GDM1 (cell line): ENCODE data around the gene MRPL43.
"Not testable (repeated sequence)": the region's sequence is repeated elsewhere in the genome, so short reads cannot be mapped to it uniquely, and the experiment has no call there.

Experiments
- DNase-seq: peaks from one replicate; lab custom pipeline; 2025; lab: John Stamatoyannopoulos, UW

MRPL43 gene

DNA sequence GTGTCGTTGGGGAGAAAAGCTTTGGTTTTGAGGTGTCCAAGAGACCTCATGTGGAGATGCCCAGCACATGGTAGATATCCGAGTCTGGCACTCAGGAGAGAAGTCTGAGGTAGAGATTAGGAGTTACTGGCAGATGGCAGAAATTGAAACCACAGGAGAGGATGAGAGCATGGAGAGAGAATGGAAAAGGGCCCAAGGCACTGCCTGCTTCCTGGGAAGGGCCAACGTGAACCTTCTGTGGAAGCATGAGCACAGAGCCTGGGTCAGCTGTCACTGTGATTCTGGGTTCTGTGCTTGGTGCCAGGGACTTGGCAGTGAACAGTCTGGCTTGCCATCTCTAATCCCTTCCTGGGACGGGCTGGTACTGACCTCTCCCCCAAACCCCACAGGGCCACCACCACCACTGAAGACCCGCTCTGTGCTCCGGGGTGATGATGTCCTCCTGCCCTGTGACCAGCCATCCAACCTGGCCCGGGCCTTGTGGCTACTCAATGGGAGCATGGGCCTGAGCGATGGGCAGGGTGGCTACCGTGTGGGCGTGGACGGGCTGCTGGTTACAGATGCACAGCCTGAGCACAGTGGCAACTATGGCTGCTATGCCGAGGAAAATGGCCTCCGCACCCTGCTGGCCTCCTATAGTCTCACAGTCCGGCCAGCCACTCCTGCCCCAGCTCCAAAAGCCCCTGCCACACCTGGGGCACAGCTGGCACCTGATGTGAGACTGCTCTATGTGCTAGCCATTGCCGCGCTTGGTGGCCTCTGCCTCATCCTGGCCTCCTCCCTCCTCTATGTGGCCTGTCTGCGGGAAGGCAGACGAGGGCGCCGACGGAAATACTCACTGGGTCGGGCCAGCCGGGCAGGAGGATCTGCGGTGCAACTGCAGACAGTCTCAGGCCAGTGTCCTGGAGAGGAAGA, 4.1 kb downstream of the MRPL43 start:
- no peak for DNase-seq

DNA sequence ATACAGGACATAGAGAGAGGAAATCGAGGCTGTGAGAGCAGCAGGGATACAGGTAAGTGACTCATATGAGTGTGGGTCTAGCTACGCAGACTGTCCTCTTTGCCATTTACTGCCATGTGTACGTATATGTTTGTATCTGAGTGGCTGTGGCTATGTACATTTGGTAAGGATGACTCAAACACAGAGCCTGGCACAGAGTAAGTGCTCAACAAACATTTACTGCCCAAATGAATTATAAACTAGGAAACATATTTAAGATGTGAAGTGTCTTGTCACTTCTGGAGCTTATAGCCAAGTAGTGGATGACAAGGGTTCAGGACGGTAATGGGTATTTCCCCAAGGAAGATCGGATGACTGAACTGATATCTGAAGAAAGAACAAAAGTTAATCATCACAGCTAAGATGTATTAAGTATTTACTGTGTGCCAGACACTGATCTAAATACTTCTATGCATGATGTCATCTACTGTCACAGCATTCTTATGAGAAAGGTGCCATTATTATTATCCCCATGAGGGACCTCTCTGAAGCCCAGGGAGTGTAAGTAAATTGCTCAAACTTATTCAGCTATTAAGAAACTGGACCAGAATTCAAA, 6.0 kb downstream of the MRPL43 start:
- no peak for DNase-seq

DNA sequence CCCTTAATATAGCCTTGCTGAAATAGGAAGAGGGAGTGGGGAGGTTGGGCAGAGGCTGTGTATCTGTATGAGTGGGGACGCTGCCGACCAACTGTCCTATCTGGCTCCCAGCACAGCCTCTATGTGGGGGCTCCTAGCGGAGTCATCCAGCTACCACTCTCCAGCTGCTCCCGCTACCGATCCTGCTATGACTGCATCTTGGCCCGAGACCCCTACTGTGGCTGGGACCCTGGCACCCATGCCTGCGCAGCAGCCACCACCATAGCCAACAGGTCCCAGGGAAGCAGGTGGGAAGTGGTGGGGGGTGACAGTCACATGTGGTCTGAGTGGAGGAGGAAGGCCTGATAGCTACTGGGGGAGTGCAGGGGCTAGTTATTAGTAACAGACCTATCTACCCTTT, 6.6 kb downstream of the MRPL43 start:
- DNase-seq = no peak

DNA sequence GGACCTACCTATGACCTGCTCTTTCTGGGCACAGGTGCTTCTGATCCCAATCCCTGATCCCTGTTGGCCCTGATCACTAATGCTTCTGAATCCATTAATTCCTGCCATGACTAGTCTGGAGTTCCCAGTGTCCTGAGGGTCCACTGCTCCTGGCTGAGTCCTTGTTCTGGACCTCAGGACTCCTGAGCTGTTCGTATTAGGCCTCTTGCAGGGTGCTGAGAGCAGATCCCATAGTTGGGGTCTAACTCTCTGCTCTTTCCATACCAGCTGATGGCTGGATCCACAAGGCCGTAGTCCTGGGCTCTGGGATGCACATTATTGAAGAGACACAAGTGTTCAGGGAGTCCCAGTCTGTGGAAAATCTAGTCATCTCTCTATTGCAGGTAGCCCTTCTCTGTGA, 7.0 kb downstream of the MRPL43 start:
- no peak for DNase-seq

DNA sequence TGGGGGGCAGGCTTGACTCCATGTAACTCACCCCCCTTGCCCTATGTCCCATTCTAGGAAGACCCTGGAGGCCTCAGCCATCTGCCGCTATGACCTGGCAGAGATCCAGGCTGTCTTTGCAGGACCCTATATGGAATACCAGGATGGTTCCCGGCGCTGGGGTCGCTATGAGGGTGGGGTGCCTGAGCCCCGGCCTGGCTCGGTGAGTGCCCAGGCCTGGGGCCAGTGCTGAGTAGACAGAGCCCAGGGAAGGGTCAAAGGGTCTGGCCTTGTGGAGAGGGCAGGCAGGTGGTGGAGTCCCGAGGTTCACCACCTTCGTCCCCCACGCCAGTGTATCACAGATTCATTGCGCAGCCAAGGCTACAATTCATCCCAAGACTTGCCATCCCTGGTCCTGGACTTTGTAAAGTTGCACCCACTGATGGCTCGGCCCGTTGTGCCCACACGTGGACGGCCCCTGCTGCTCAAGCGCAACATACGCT, 7.5 kb downstream of the MRPL43 start:
- no peak for DNase-seq

DNA sequence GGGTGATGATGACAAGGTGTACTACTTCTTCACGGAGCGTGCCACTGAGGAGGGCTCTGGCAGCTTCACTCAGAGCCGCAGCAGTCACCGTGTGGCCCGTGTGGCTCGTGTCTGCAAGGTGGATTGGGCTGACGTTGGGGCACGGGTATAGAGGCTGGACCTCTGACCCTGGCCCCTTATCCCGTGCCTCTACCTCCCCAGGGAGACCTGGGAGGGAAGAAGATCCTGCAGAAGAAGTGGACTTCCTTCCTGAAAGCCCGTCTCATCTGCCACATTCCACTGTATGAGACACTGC, 8.4 kb downstream of the MRPL43 start:
- DNase-seq = no peak

DNA sequence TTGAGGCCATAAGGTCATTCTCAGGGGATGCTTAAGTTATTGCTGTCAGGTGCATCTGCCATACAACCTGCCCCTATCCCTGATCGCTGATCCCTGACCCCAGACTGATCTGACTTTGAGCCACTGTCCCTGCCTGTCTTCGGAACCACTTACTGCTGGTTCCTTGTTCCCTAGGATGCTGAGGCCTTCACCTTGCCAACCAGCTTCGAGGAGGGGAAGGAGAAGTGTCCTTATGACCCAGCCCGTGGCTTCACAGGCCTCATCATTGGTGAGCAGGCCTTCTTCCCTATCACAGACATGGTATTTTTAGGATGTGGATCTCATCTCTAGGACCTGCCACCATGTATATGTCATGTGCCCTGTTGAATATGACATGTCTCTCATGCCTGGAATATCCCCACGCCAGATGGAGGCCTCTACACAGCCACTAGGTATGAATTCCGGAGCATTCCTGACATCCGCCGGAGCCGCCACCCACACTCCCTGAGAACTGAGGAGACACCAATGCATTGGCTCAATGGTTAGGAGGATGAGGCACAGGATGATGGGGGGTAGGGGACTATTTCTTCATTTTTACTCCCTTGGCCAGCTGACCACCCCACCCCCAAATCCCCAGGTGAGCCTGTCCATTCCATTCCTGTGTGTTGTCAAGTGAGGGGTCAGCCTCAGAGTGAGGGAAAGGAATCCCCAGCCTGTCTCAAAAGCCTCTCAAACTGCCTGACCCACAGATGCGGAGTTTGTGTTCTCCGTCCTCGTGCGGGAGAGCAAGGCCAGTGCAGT, 9.0 kb downstream of the MRPL43 start:
- no peak for DNase-seq

DNA sequence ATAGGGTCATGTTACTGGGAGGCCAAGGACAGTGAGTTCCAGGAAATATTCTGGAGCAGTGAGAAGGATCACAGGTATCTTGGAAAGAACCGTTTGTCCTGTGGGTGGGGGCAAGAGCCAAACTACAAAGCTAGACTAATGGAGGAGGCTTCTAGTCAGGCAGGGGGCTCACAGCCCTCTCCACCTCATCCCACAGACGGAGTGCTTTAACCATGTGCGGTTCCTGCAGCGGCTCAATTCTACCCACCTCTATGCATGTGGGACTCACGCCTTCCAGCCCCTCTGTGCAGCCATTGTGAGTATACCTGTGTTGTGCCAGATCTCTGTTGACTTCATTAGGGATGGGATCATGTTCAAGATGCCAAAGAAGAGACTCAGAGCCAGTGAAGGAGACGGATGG, 9.9 kb downstream of the MRPL43 start:
- DNase-seq = no peak

DNA sequence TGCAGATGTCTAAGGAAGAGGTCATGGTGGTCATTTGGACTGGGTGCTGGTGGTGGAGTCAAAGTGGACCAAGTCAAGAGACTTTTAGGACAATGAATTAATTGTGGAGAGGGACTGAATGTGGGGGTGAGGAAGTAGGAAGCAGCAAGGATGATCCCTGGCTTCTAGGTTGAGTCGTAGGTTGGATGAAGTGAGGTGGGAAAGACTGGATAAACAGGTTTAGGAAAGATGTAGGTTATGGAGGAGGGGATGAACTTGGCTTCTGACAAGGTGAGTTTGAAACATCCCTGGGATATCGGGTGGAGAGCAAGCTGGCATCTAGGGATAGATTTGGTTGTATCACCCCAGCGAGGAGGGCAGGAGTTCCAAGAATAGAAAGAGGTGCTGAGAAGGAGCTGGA, 10.4 kb downstream of the MRPL43 start:
- DNase-seq = no peak

DNA sequence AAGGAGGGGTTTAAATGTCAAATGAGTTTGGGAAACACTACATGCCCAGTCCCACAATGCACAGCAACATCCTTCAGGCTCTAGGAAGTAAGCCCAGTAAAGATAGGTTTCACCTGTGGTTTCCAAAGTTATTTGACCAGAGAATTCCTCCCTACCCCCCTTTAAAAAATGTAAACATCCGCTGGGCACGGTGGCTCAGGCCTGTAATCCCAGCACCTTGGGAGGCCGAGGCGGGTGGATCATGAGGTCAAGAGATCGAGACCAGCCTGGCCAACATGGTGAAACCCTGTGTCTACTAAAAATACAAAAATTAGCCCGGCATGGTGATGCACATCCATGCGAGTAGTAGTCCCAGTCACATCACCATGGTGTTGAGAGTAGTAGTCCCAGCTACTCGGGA, 11.9 kb downstream of the MRPL43 start:
- not testable (repeated sequence) for DNase-seq

DNA sequence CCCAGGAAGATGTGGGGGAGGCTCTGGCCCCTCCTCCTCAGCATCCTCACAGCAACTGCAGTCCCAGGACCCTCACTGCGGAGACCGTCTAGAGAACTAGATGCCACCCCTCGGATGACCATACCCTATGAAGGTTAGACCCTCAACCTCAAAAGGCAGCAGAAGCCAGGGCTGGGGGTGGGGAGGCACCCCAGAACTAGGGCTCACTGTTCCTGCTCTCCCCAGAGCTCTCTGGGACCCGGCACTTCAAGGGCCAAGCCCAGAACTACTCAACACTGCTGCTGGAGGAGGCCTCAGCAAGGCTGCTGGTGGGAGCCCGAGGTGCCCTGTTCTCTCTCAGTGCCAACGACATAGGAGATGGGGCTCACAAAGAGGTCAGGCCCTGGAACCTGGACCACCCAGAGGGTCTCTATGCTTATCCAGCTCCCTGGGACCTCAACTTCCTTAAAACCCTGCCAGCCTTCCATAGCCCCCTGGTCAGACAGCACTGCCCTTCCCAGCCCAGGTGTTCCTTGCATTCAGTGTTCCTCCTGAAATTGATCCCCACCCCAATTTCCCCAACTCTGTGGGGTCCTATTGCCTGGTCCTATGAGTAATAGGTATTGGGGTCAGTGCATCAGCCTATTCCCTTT, 14.3 kb downstream of the MRPL43 start:
- no peak for DNase-seq

DNA sequence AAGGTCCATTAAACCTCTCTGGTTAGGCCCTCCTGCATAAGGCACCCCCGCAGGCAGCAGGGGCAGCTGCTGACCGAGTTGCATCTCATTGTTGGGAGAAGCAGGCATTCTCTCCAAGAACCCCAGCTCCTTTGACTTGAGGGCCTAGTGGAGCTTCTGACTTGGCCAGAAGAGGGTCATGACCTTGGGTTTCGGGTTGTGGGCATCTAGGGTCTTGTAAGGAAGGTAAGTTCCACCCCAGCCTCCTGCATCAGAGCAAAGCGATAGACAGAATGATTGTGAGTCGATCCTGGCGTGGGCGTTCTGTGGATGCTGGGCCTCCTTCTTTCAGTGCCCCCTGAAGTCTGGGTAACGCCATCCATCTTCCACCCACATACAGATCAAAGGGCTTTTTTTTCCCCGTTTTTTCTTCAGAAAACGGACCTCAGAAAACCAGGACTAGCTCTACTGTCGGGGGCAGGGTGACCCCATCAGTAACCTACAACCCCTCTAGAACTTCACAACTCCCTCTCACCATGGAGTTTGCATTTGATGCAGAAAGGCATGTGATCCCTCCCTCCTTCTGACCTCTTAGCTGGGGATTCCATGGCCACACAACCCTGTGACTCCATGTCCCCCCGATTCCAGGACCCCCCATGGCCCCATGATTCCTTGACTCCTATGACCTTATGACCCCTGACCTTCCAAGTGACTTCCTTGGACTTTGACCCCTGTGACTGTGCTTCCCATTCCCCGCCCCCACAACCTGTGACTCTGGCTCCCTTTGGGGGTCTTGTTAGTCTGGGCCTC, 15.0 kb downstream of the MRPL43 start:
- no peak for DNase-seq

DNA sequence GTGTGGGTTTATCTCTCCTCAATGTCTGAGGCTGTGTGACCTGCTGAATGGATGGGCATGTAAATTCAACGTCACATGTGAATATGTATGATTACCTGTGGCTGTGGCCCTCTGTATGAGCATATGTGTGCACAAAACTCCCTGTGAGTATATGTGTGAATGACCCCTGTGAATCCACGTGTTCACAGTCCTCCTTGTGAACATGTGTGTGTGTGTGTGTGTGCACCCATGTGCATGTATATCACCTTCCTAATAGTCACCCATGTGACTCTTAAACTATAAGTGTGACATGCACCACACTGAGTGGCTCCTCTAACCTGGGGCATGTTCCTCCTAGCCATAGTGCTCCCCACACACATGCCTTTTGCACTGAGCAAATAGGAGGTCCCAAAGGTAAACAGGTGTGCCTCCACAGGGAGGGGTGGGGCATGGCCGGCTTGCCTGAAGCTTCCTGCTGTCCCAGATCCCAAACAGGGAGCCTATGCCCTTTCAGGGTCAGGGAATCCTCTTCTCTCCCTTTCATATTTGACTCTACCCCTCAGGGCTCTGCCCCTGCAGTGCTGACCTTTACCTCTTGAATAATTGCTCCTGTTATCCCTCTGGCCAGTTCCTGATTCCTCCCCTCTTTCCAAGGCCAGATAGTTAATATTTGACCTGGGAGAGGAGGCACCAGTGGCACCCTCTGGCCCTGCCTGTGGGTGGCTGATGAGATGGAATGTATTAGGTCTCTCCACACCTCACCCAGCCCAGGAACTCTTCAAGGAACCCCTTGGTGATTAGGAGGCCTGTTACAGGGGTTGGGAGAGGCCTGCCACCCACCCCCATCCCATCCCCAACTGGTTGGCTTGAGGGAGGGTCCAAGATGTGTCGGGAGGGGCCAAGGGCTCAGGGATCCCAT, 16.1 kb downstream of the MRPL43 start:
- DNase-seq = no peak

DNA sequence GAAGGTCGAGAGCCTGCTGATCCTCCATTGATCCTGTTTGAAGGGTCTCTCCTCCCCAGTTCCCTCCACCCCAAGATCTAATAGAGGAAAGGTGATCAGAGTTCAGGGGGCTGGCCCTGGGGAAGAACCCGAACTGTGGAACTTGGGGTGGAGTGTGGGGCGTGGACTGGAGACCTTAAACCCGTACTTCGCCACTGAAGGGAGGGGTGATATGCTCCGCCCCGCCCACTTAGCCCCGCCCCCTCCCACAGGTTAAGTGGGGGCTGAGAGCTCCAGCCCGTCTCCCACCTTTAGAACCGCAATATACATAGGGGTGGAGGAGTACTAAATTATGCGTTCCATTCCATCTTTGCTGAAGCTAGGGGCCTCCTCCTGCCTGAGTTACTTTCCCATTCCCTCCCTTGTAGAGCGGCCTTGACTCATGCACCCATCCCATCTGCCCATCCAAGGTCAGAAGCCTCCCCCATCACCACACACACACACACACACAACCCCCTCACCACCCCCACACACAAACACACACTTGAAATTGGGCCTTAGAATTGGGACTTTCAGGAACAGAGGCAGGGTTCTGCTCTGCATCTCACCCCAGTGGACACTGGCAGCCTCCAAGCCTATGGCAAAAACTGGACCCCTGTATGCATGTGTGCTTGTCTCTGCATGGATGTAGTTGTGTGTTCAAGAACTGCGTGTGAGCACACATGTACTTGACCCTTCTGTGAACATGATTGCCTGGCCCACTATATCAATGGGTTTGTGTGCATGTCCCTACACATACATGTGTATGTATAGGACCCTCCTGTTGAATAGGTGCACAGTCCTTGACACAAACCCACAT, 17.0 kb downstream of the MRPL43 start:
- DNase-seq = no peak

DNA sequence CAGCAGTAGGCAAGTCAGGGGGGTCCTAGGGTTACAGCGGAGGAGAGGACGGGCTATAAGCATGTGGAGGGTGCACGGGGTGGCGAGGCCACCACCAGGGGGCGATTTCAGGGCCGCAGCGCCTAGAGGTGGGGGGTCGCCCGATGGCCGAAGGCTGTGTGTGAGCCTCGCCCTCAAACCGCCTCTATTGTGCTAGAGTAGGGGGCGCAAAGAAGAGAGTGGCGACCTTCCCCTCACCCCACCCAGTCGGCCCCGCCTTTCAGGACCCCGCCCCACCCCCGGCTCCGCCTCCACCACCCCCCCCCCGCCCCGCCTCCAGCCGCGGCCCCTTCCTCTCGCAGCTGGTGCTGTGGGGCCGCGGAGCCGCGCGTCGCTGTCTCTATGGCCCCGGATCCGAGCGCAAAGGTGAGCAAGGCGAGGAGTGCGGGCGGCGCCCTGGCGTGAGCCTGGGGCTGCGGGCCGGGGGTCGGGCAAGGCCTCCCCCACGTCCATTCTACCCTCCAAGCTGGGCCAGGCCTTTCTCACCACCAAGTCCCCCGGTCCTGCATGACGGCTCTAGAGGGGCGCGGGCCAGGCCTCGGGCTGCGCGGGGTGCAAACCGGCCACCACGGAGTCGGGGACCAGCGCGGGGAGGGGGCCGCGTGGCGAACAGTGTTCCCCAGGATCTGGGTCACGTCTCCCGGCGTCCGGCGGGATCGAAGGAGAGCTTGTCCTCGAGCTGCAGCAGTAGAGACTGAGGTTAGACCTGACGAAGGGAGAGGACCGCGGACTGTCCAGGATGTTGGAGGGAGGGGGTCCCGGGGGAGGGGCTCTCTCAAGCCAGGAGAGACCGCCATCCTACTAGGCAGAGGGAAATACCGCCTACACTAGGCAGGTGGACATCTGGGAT, 17.9 kb downstream of the MRPL43 start, which contains the start of gene SEMA4G:
SEMA4G (plus strand) TSS at position 318 of the 889 bp plus-strand sequence. CDS start 3,409 bp downstream, outside the sequence.
- no peak for DNase-seq

DNA sequence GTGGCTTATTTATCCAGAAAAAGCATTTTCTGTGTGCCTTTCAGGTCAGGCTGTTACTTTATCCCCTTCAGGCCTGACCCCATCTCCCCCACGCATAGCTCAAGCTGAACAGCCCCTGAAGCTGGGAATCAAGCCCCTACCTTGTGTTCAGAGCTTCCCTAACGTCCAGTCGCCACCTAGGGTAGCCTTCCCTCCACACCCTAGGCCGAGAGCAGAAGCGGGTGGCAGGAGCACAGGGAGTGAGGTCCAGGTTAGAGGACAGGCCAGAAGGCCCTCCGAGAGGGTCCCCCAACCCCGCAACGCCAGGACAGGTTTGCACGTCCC, 18.5 kb downstream of the MRPL43 start:
- DNase-seq = no peak

DNA sequence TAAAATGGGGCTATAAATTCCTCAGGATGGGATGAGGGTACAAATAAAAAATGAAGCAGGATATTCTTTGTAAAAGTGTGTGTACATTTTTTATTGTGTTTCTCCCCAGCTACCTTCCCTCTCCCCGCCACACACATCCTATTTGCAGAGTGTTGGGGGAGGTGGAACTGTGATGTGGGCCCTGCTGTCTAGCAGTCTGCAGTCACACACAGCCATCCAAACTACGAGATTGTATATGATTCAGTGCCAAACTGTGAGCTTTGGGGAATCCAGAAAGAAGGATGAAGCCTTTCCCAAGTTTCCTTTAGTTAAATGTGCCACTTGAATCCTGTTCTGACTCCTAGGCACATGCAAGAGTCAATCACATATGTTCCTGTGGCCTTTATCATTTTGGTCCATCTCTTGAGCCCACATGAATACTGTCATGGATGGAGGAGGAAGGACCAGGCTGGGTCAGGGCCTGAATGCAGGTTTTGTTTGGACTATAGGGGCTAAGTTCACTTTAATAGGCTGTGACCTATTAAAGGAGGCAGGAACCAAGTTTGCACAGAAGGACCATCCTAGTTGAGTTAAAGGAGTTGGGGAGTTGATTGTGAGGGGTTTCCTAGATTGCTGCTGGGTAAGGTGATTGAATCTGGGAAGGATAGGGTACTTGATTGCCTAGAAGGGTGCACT, 19.1 kb downstream of the MRPL43 start:
- no peak for DNase-seq

DNA sequence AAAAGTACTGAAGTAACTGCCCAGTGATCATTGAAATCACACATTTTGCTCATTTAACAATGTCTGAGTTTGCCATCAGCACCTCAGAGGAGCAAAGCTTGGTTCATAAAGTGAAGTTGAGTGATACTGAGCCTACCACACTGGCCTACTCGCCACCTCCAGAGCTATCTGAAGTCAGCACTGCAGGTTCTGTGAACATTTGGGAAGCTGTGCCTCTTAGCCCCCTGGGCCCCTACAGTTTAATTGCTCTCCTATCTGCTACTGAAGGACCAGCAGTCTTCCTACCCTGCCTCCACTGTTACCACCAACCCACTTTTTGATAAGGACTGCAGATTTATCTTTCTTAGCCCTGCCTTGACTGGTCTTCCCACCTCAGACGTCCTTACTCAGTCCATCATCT, 20.0 kb downstream of the MRPL43 start:
- no peak for DNase-seq
